PC-3 (cell line): ENCODE results near the gene PSMD1. TPM values are rescaled to one million over a fixed set of nuclear protein-coding genes. Genes with fewer than 3 reads are reported as not detected.

Experiments used
- ATAC-seq: fragments of 200-7000 bp; cut with Tn5 transposase; 2 replicates; pipeline ENCODE4 v1.9.1; 2020; ENCODE audit warnings: mild to moderate bottlenecking, moderate library complexity
- BruUV-seq: library from RNA; stranded (reverse); fragments of 400-500 nt; replicated peaks from 2 replicates; lab custom pipeline; 2021; lab: Mats Ljungman, UMichigan
- CTCF ChIA-PET: fragments of 300-600 bp; sonication (Branson Sonifier 250); formaldehyde crosslinking; loops from one replicate; lab custom pipeline; 2022; ENCODE audit warnings: antibody characterized with exemption; lab: Charles Lee
- POLR2A ChIA-PET: fragments of 300-600 bp; sonication (Branson Sonifier 250); formaldehyde crosslinking; loops from one replicate; lab custom pipeline; 2022; ENCODE audit warnings: antibody characterized with exemption; ENCODE audit not compliant: unreplicated experiment; lab: Charles Lee
- DNase-seq: peaks from one replicate; pipeline ENCODE4 v3.0.0-alpha.2; 2015
- H2AFZ ChIP-seq: fragments of 300-600 bp; sonication (generic); 2 replicates; pipeline ENCODE4 v1.6.0; 2016; ENCODE audit warnings: antibody characterized with exemption, low read length
- H3F3A ChIP-seq: fragments of 300-600 bp; sonication (generic); one replicate; pipeline ENCODE4 v1.6.0; 2017; ENCODE audit warnings: antibody characterized with exemption, low read length, control low read depth, mild to moderate bottlenecking; ENCODE audit not compliant: unreplicated experiment
- H3K27ac ChIP-seq: fragments of 300-600 bp; sonication (generic); 2 replicates; pipeline ENCODE4 v1.5.1; 2016; ENCODE audit warnings: mild to moderate bottlenecking, low read length
- H3K27me3 ChIP-seq: fragments of 300-600 bp; sonication (generic); 2 replicates; pipeline ENCODE4 v1.6.1; 2016; ENCODE audit warnings: low read length, mixed read lengths
- H3K36me3 ChIP-seq: fragments of 300-600 bp; sonication (generic); 2 replicates; pipeline ENCODE4 v1.6.1; 2016; ENCODE audit warnings: low read depth, mixed run types, low read length, mixed read lengths
- H3K4me1 ChIP-seq: fragments of 300-600 bp; sonication (generic); 2 replicates; pipeline ENCODE4 v1.5.1; 2016; ENCODE audit warnings: low read length; ENCODE audit not compliant: insufficient read depth
- H3K4me2 ChIP-seq: fragments of 300-600 bp; sonication (generic); 2 replicates; pipeline ENCODE4 v1.6.0; 2016; ENCODE audit warnings: low read length
- H3K4me3 ChIP-seq: fragments of 300-600 bp; sonication (generic); 2 replicates; pipeline ENCODE4 v1.5.1; 2016; ENCODE audit warnings: mild to moderate bottlenecking, low read length, mixed read lengths
- H3K79me2 ChIP-seq: fragments of 300-600 bp; sonication (generic); 2 replicates; pipeline ENCODE4 v1.6.1; 2017; ENCODE audit warnings: low read length, mixed read lengths
- H3K9ac ChIP-seq: fragments of 300-600 bp; sonication (generic); 2 replicates; pipeline ENCODE4 v1.6.0; 2016; ENCODE audit warnings: mild to moderate bottlenecking, low read length
- H3K9me2 ChIP-seq: fragments of 300-600 bp; sonication (generic); replicated peaks from 2 replicates; pipeline ENCODE4 v1.6.1; 2016; ENCODE audit warnings: mixed run types, low read length, mixed read lengths
- H3K9me3 ChIP-seq: fragments of 300-600 bp; sonication (generic); 2 replicates; pipeline ENCODE4 v1.6.1; 2016; ENCODE audit warnings: low read length, mixed read lengths
- H4K20me1 ChIP-seq: fragments of 300-600 bp; sonication (generic); 2 replicates; pipeline ENCODE4 v1.6.1; 2016; ENCODE audit warnings: low read length, mixed read lengths
- CTCF ChIP-seq: fragments of 300-600 bp; sonication (generic); conservative IDR thresholded peaks from 2 replicates; pipeline ENCODE4 v1.5.1; 2017; ENCODE audit warnings: antibody characterized with exemption, low read depth, mild to moderate bottlenecking, low read length
- EZH2 ChIP-seq: fragments of 300-600 bp; sonication (generic); IDR thresholded peaks from one replicate; pipeline ENCODE4 v1.6.1; 2017; ENCODE audit warnings: antibody characterized with exemption, mild to moderate bottlenecking, low read length; ENCODE audit not compliant: unreplicated experiment
- EZH2phosphoT487 ChIP-seq: fragments of 300-600 bp; sonication (generic); IDR thresholded peaks from 2 replicates; pipeline ENCODE4 v1.6.1; 2018; ENCODE audit warnings: mild to moderate bottlenecking, antibody characterized with exemption, low read length, borderline replicate concordance
- intact Hi-C: fragments of 100-400 bp; cut with micrococcal nuclease; formaldehyde crosslinking; loops from 2 replicates; pipeline ENCODE4 v1.9.0; 2023
- total RNA-seq: library from RNA; depleted of rRNA; stranded (reverse); fragments of >200 nt; gene quantifications from 2 replicates; pipeline ENCODE4 v1.2.3, GENCODE V29; 2014

Gene PSMD1
- total RNA-seq, 1 experiment from 2014 or later: 154 TPM

GRCh38 chr2:231163414-231164095 lies 106.9 kb downstream of the PSMD1 start:
- intact Hi-C loops: loop anchor here (2.0 kb wide), 3 partner anchors 31 to 59 kb away; no protein-coding TSS in a partner anchor
- Histone ChIP-seq H2AFZ (no peak overlapping the region), H3K4me2 (no peak overlapping the region), H3K36me3 (peaks cover 47% of the 10 kb centered on the region), H3K79me2 (no peaks in the 10 kb centered on the region), H3K9ac (no peak overlapping the region), H3K9me2 (no peaks in the 10 kb centered on the region), H3K4me1 (peaks cover 16% of the 10 kb centered on the region), H3K27me3 (no peaks in the 10 kb centered on the region), H4K20me1 (no peaks in the 10 kb centered on the region), H3K4me3 (no peak overlapping the region), H3F3A (no peaks in the 10 kb centered on the region), H3K27ac (no peak overlapping the region), H3K9me3 (no peaks in the 10 kb centered on the region)
- no TSS peak for BruUV-seq
- ATAC-seq: no peak
- no peak for TF ChIP-seq EZH2
- no peak for TF ChIP-seq CTCF
- TF ChIP-seq EZH2phosphoT487: no peak
- POLR2A ChIA-PET: no interaction called here
- DNase-seq: no peak
- CTCF ChIA-PET: no interaction called here

GRCh38 chr2:231167745-231168459 lies 111.2 kb downstream of the PSMD1 start:
- H3K27me3 ChIP-seq: no peaks in the 10 kb centered on the region
- TF ChIP-seq EZH2 (no peak), EZH2phosphoT487 (no peak), CTCF (no peak)
- BruUV-seq: TSS peak; percentile 4
- no peaks in the 10 kb centered on the region for H3F3A ChIP-seq
- H3K79me2 ChIP-seq: no peaks in the 10 kb centered on the region
- no peak overlapping the region for H2AFZ ChIP-seq
- no peak overlapping the region for H3K27ac ChIP-seq
- H3K4me3 ChIP-seq: no peak overlapping the region
- H3K4me2 ChIP-seq: no peak overlapping the region
- no peaks in the 10 kb centered on the region for H4K20me1 ChIP-seq
- H3K36me3 ChIP-seq: peaks cover 71% of the 10 kb centered on the region
- ChIA-PET POLR2A (no interaction called here), CTCF (no interaction called here)
- ATAC-seq (no peak), DNase-seq (no peak)
- H3K9me3 ChIP-seq: no peaks in the 10 kb centered on the region
- intact Hi-C loops: no loop called here
- H3K9ac ChIP-seq: no peak overlapping the region
- H3K9me2 ChIP-seq: no peaks in the 10 kb centered on the region
- H3K4me1 ChIP-seq: no peaks in the 10 kb centered on the region
